Tibial artery (tissue), 4 donors: ENCODE measurements around the gene NT5DC4.

Experiments used
- DNase-seq, 2 donors: peaks; one replicate each; pipeline ENCODE4 v3.0.0-alpha.2; 2019
- H3K27ac ChIP-seq, 2 donors: fragments of 200-600 bp; sonication (generic) in 1 of 2; 1 replicate in 1 of 2; 2 replicates in 1 of 2; pipeline ENCODE4 v1.5.1; 2018 to 2019; ENCODE audit warnings: mild to moderate bottlenecking in 1 of 2
- H3K27me3 ChIP-seq, 2 donors: fragments of 200-600 bp; sonication (generic) in 1 of 2; one replicate each; pipeline versions ENCODE4 v1.5.1 to v1.6.0; 2016 to 2019
- H3K36me3 ChIP-seq, 3 donors: fragments of 200-600 bp; sonication (generic) in 2 of 3; one replicate each; pipeline ENCODE4 v1.5.1; 2016 to 2019; ENCODE audit warnings: mild to moderate bottlenecking in 2 of 3
- H3K4me1 ChIP-seq, 4 donors: fragments of 200-600 bp; sonication (generic) in 2 of 4; 1 replicate in 3 of 4; 2 replicates in 1 of 4; pipeline ENCODE4 v1.5.1; 2016 to 2019
- H3K4me3 ChIP-seq, 2 donors: fragments of 200-600 bp; sonication (generic) in 1 of 2; 1 replicate in 1 of 2; 2 replicates in 1 of 2; pipeline ENCODE4 v1.5.1; 2018 to 2019; ENCODE audit warnings: mild to moderate bottlenecking in 2 of 2
- H3K9me3 ChIP-seq, 3 donors: fragments of 200-600 bp; sonication (generic) in 1 of 3; one replicate each; pipeline ENCODE4 v1.5.1; 2016 to 2019
- CTCF ChIP-seq, 2 experiments: fragments of 200-600 bp in 1 of 2; fragments of 450-650 bp in 1 of 2; IDR thresholded peaks; one replicate each; pipeline ENCODE4 v1.5.1; 2017 to 2019; ENCODE audit warnings: antibody characterized with exemption in 2 of 2, mild to moderate bottlenecking in 1 of 2, moderate library complexity in 1 of 2
- intact Hi-C: fragments of 100-400 bp; cut with DNase I; formaldehyde crosslinking; loops from one replicate; pipeline ENCODE4 v1.15.0; 2023; ENCODE audit warnings: low total_unique reads

The NT5DC4 gene

GRCh38 chr2:112774536-112775285, 53.9 kb downstream of the NT5DC4 start:
- DNase-seq, result no peak
- Histone ChIP-seq H3K36me3 (no peaks in the 10 kb centered on the region), H3K27me3 (no peaks in the 10 kb centered on the region), H3K9me3 (no peaks in the 10 kb centered on the region), H3K4me3 (no peak overlapping the region), H3K27ac (no peak overlapping the region), H3K4me1 (no peaks in the 10 kb centered on the region)
- intact Hi-C loops, result no loop called here
- no peak for TF ChIP-seq CTCF (IDR thresholded peaks at IDR 0.05)

- no peak overlapping the region for H3K4me3 ChIP-seq
- no peak for DNase-seq
- TF ChIP-seq CTCF (IDR thresholded peaks at IDR 0.05), result no peak
- H3K27me3 ChIP-seq, result no peaks in the 10 kb centered on the region
- no peak overlapping the region for H3K27ac ChIP-seq
- H3K9me3 ChIP-seq, result no peaks in the 10 kb centered on the region
- intact Hi-C loops, result no loop called here
- H3K36me3 ChIP-seq, result no peaks in the 10 kb centered on the region
- no peaks in the 10 kb centered on the region for H3K4me1 ChIP-seq
These were observed 55.3 kb downstream of the NT5DC4 start for GRCh38 chr2:112776113-112776512.

GRCh38 chr2:112777036-112777435, 56.2 kb downstream of the NT5DC4 start:
- Histone ChIP-seq H3K9me3 (no peaks in the 10 kb centered on the region), H3K4me1 (no peaks in the 10 kb centered on the region), H3K36me3 (no peaks in the 10 kb centered on the region), H3K27me3 (no peaks in the 10 kb centered on the region), H3K27ac (no peak overlapping the region), H3K4me3 (no peak overlapping the region)
- no peak for DNase-seq
- intact Hi-C loops, result no loop called here
- TF ChIP-seq CTCF (IDR thresholded peaks at IDR 0.05), result no peak

- Histone ChIP-seq H3K27me3 (no peaks in the 10 kb centered on the region), H3K36me3 (no peaks in the 10 kb centered on the region), H3K27ac (no peak overlapping the region), H3K4me3 (no peak overlapping the region), H3K9me3 (no peaks in the 10 kb centered on the region), H3K4me1 (no peaks in the 10 kb centered on the region)
- intact Hi-C loops, result no loop called here
- no peak for DNase-seq
- no peak for TF ChIP-seq CTCF (IDR thresholded peaks at IDR 0.05)
These were observed 58.8 kb downstream of the NT5DC4 start for GRCh38 chr2:112779598-112779997.

GRCh38 chr2:112782234-112782799, 61.5 kb downstream of the NT5DC4 start:
- no peak overlapping the region for H3K4me3 ChIP-seq
- H3K36me3 ChIP-seq, result no peaks in the 10 kb centered on the region
- no peaks in the 10 kb centered on the region for H3K4me1 ChIP-seq
- no peak for TF ChIP-seq CTCF (IDR thresholded peaks at IDR 0.05)
- intact Hi-C loops, result no loop called here
- H3K27me3 ChIP-seq, result no peaks in the 10 kb centered on the region
- no peak overlapping the region for H3K27ac ChIP-seq
- no peak for DNase-seq
- no peaks in the 10 kb centered on the region for H3K9me3 ChIP-seq
